SU-DHL-6 (cell line): ENCODE data around the gene MPHOSPH8.
A peak's percentile ranks its signal among the peaks of the same experiment; 100 is the strongest.

ENCODE experiments used
- H2AFZ ChIP-seq: fragments of 200-600 bp; sonication (generic); 2 replicates; pipeline ENCODE4 v1.6.1; 2014; ENCODE audit warnings: low read depth, mild to moderate bottlenecking, moderate library complexity, mixed read lengths, antibody characterized with exemption, low read length; ENCODE audit not compliant: severe bottlenecking
- H3F3A ChIP-seq: fragments of 200-600 bp; shearing (Covaris generic); 2 replicates; pipeline ENCODE4 v1.6.0; 2016; ENCODE audit warnings: antibody characterized with exemption, mild to moderate bottlenecking; ENCODE audit not compliant: insufficient read depth
- H3K27ac ChIP-seq: fragments of 200-600 bp; sonication (generic); 2 replicates; pipeline ENCODE4 v1.5.1; 2016; ENCODE audit warnings: low read depth, mild to moderate bottlenecking, low read length, moderate library complexity, mixed read lengths
- H3K27me3 ChIP-seq: fragments of 200-600 bp; sonication (generic), shearing (Covaris generic); 2 replicates; pipeline ENCODE4 v1.6.0; 2014; ENCODE audit warnings: mild to moderate bottlenecking, low read length
- H3K36me3 ChIP-seq: fragments of 200-600 bp; sonication (generic); 2 replicates; pipeline ENCODE4 v1.6.1; 2014; ENCODE audit warnings: mild to moderate bottlenecking, low read length, mixed read lengths
- H3K4me2 ChIP-seq: fragments of 300-600, 200-600 bp; shearing (Covaris generic), sonication (generic); 2 replicates; pipeline ENCODE4 v1.6.0; 2014; ENCODE audit warnings: low read length, low read depth, mild to moderate bottlenecking; ENCODE audit not compliant: poor library complexity, severe bottlenecking
- H3K4me3 ChIP-seq: fragments of 200-600 bp; sonication (generic); 2 replicates; pipeline ENCODE4 v1.5.1; 2014; ENCODE audit warnings: antibody characterized with exemption, low read length, mild to moderate bottlenecking, mixed read lengths; ENCODE audit not compliant: insufficient read depth, poor library complexity, severe bottlenecking
- H3K79me2 ChIP-seq: fragments of 200-600 bp; sonication (generic); 2 replicates; pipeline ENCODE4 v1.6.1; 2014; ENCODE audit warnings: mild to moderate bottlenecking, low read length, moderate library complexity; ENCODE audit not compliant: insufficient read depth
- H3K9ac ChIP-seq: fragments of 200-600 bp; sonication (generic); 2 replicates; pipeline ENCODE4 v1.7.0; 2014; ENCODE audit warnings: mild to moderate bottlenecking, low read length
- H3K9me2 ChIP-seq: fragments of 200-600 bp; sonication (generic); replicated peaks from 2 replicates; pipeline ENCODE4 v1.6.1; 2014; ENCODE audit warnings: low read length; ENCODE audit not compliant: insufficient read depth
- H3K9me3 ChIP-seq: fragments of 200-600 bp; sonication (generic); 2 replicates; pipeline ENCODE4 v1.6.1; 2014; ENCODE audit warnings: low read length, mixed read lengths; ENCODE audit not compliant: insufficient read depth
- H4K20me1 ChIP-seq: fragments of 200-600 bp; sonication (generic); 2 replicates; pipeline ENCODE4 v1.6.1; 2014; ENCODE audit warnings: low read depth, mild to moderate bottlenecking, antibody characterized with exemption, low read length, moderate library complexity, mixed read lengths
- CTCF ChIP-seq: fragments of 200-600 bp; sonication (generic); IDR thresholded peaks from one replicate; pipeline ENCODE4 v1.5.1; 2017; ENCODE audit warnings: antibody characterized with exemption, mild to moderate bottlenecking, low read length, moderate library complexity; ENCODE audit not compliant: insufficient read depth, poor library complexity, severe bottlenecking
- EZH2phosphoT487 ChIP-seq: fragments of 200-600 bp; sonication (generic), shearing (Covaris generic); conservative IDR thresholded peaks from 2 replicates; pipeline ENCODE4 v1.6.1; 2018; ENCODE audit warnings: mild to moderate bottlenecking, antibody characterized with exemption, low read length, moderate library complexity, mixed read lengths

Gene MPHOSPH8

GRCh38 chr13:19601749-19602725 lies 31.4 kb upstream of the MPHOSPH8 start:
- peaks cover 7% of the 10 kb centered on the region; the same call in 1 of the 2 replicates for H3K79me2 ChIP-seq
- H4K20me1 ChIP-seq: no peaks in the 10 kb centered on the region
- H3K9ac ChIP-seq: peak overlapping the region; percentile 72
- peak overlapping the region; percentile 57 for H3K4me3 ChIP-seq
- peak overlapping the region; percentile 91 for H2AFZ ChIP-seq
- H3K4me2 ChIP-seq: peak overlapping the region; percentile 58
- no peaks in the 10 kb centered on the region for H3K9me2 ChIP-seq
- H3K9me3 ChIP-seq: peaks cover 12% of the 10 kb centered on the region; the same call in 1 of the 2 replicates
- H3F3A ChIP-seq: no peaks in the 10 kb centered on the region; the same call in 1 of the 2 replicates
- H3K27me3 ChIP-seq: no peaks in the 10 kb centered on the region
- TF ChIP-seq CTCF (no peak), EZH2phosphoT487 (no peak)
- no peaks in the 10 kb centered on the region for H3K36me3 ChIP-seq
- H3K27ac ChIP-seq: peak overlapping the region; percentile 39

- Histone ChIP-seq H3K36me3 (no peaks in the 10 kb centered on the region), H3K27me3 (no peaks in the 10 kb centered on the region), H3K79me2 (peaks cover 7% of the 10 kb centered on the region; the same call in 1 of the 2 replicates), H4K20me1 (no peaks in the 10 kb centered on the region), H3K9me3 (peaks cover 12% of the 10 kb centered on the region; the same call in 1 of the 2 replicates), H3F3A (no peaks in the 10 kb centered on the region; the same call in 1 of the 2 replicates), H3K9ac (no peak overlapping the region), H3K4me3 (no peak overlapping the region), H3K9me2 (no peaks in the 10 kb centered on the region), H3K4me2 (no peak overlapping the region), H2AFZ (no peak overlapping the region), H3K27ac (no peak overlapping the region)
- no peak for TF ChIP-seq CTCF
- TF ChIP-seq EZH2phosphoT487: no peak
Observed at GRCh38 chr13:19604306-19604705, 29.2 kb upstream of the MPHOSPH8 start.

- Histone ChIP-seq H3K9me2 (no peaks in the 10 kb centered on the region), H3K79me2 (peaks cover 7% of the 10 kb centered on the region; the same call in 1 of the 2 replicates), H3K4me2 (no peak overlapping the region), H3F3A (no peaks in the 10 kb centered on the region; the same call in 1 of the 2 replicates), H3K27ac (no peak overlapping the region), H3K4me3 (no peak overlapping the region), H3K27me3 (no peaks in the 10 kb centered on the region), H4K20me1 (no peaks in the 10 kb centered on the region), H3K9ac (no peak overlapping the region), H3K9me3 (peaks cover 12% of the 10 kb centered on the region; the same call in 1 of the 2 replicates), H3K36me3 (no peaks in the 10 kb centered on the region), H2AFZ (no peak overlapping the region)
- TF ChIP-seq EZH2phosphoT487 (no peak), CTCF (no peak)
Observed at GRCh38 chr13:19605161-19605955, 28.1 kb upstream of the MPHOSPH8 start.
